Left kidney (tissue), 8 donors: ENCODE results near the gene CNOT2. TPM values are rescaled to one million over a fixed set of nuclear protein-coding genes. Genes with fewer than 3 reads are reported as not detected.
A peak's percentile ranks its signal among the peaks of the same experiment; 100 is the strongest.

Source experiments
- DNase-seq: peaks from one replicate; pipeline ENCODE4 v3.0.0-alpha.2; 2013
- long read RNA-seq, 8 donors: transcript quantifications; one replicate each; lab custom pipeline, GENCODE V29; 2026
- polyA plus RNA-seq: library from polyadenylated mRNA; unstranded; fragments of 120-200 nt; gene quantifications from one replicate; pipeline ENCODE4 v1.2.1, GENCODE V29; 2013; ENCODE audit not compliant: insufficient read length

CNOT2 gene
- 146 TPM for polyA plus RNA-seq
- long read RNA-seq, donor 1, full-length matches to known transcripts = 24 of 63 reads
- long read RNA-seq, donor 1, partial matches to known transcripts = 39 of 63 reads
- long read RNA-seq, donor 1, other reads (novel, unspliced or antisense) = 0 of 63 reads
- long read RNA-seq, donor 2, full-length matches to known transcripts = 32 of 51 reads
- long read RNA-seq, donor 2, partial matches to known transcripts = 19 of 51 reads
- long read RNA-seq, donor 2, other reads (novel, unspliced or antisense) = 0 of 51 reads
- long read RNA-seq, donor 3, full-length matches to known transcripts = 23 of 31 reads
- long read RNA-seq, donor 3, partial matches to known transcripts = 8 of 31 reads
- long read RNA-seq, donor 3, other reads (novel, unspliced or antisense) = 0 of 31 reads
- long read RNA-seq, donor 4, partial matches to known transcripts = 0 of 2 reads
- long read RNA-seq, donor 4, other reads (novel, unspliced or antisense) = 0 of 2 reads
- long read RNA-seq, donor 5, full-length matches to known transcripts = 34 of 40 reads
- long read RNA-seq, donor 5, partial matches to known transcripts = 6 of 40 reads
- long read RNA-seq, donor 5, other reads (novel, unspliced or antisense) = 0 of 40 reads
- long read RNA-seq, donor 6, full-length matches to known transcripts = 25 of 44 reads
- long read RNA-seq, donor 6, partial matches to known transcripts = 19 of 44 reads
- long read RNA-seq, donor 6, other reads (novel, unspliced or antisense) = 0 of 44 reads
- long read RNA-seq, donor 7, transcript CNOT2-201 (16 exons, 3,282 nt) = major isoform, 22 of 71 reads
- long read RNA-seq, donor 7, transcript CNOT2-226 (3 exons, 522 nt) = minor isoform, 12 of 71 reads
- long read RNA-seq, donor 7, partial matches to known transcripts = 31 of 71 reads
- long read RNA-seq, donor 7, other reads (novel, unspliced or antisense) = 0 of 71 reads
- long read RNA-seq, donor 8, transcript CNOT2-226 (3 exons, 522 nt) = major isoform, 5 of 16 reads
- long read RNA-seq, donor 8, partial matches to known transcripts = 7 of 16 reads
- long read RNA-seq, donor 8, other reads (novel, unspliced or antisense) = 0 of 16 reads

GRCh38 chr12:70242695-70243509 is at the start of gene CNOT2:
Gene CNOT2, plus strand, starts transcription at chr12:70243433. Its CDS starts 34,794 bp downstream, at chr12:70278227.
- DNase-seq = peak; percentile 93

- DNase-seq = no peak
Measured at GRCh38 chr12:70194076-70194475, 49.2 kb upstream of the CNOT2 start.

GRCh38 chr12:70196811-70197281 is 46.4 kb upstream of the CNOT2 start:
- no peak for DNase-seq

GRCh38 chr12:70197345-70197744 is 45.9 kb upstream of the CNOT2 start:
- DNase-seq = no peak

GRCh38 chr12:70213707-70214106 is 29.5 kb upstream of the CNOT2 start:
- DNase-seq = no peak

GRCh38 chr12:70214972-70215617 is 28.1 kb upstream of the CNOT2 start:
- DNase-seq = no peak

- no peak for DNase-seq
Measured at GRCh38 chr12:70217416-70217815, 25.8 kb upstream of the CNOT2 start.

- no peak for DNase-seq
Measured at GRCh38 chr12:70221626-70222025, 21.6 kb upstream of the CNOT2 start.

GRCh38 chr12:70227911-70228310 is 15.3 kb upstream of the CNOT2 start:
- no peak for DNase-seq

- DNase-seq = no peak
Measured at GRCh38 chr12:70230934-70231606, 12.2 kb upstream of the CNOT2 start.

GRCh38 chr12:70236990-70237389 is 6.2 kb upstream of the CNOT2 start:
- no peak for DNase-seq

- DNase-seq = no peak
Measured at GRCh38 chr12:70240673-70241072, 2.6 kb upstream of the CNOT2 start.

- no peak for DNase-seq
Measured at GRCh38 chr12:70241845-70242244, 1.4 kb upstream of the CNOT2 start.

GRCh38 chr12:70243510-70244371 is 508 bp downstream of the CNOT2 start:
- DNase-seq = peak; percentile 35

- DNase-seq = no peak
Measured at GRCh38 chr12:70244409-70244808, 1.2 kb downstream of the CNOT2 start.

GRCh38 chr12:70245458-70245857 is 2.2 kb downstream of the CNOT2 start:
- DNase-seq = no peak

GRCh38 chr12:70246580-70246979 is 3.3 kb downstream of the CNOT2 start:
- no peak for DNase-seq

- no peak for DNase-seq
Measured at GRCh38 chr12:70247653-70248199, 4.5 kb downstream of the CNOT2 start.

GRCh38 chr12:70248876-70249275 is 5.6 kb downstream of the CNOT2 start:
- DNase-seq = no peak
